Measurements from ENCODE around the gene RBL2.
"Not testable (repeated sequence)": the region's sequence is repeated elsewhere in the genome, so short reads cannot be mapped to it uniquely, and the experiment has no call there.

RBL2 gene

GRCh38 chr16:53539759-53540718 lies 105.8 kb downstream of the RBL2 start:
- DNase-seq, result not testable (repeated sequence)
